NCI-H2227 treated with DMSO at 0.1 percent for 48 hours (cell line): Measurements from ENCODE around the gene NLRP8.
"Not testable (repeated sequence)": the region's sequence is repeated elsewhere in the genome, so short reads cannot be mapped to it uniquely, and the experiment has no call there.

Source experiments
- DNase-seq: peaks from one replicate; lab custom pipeline; 2025; lab: John Stamatoyannopoulos, UW

The NLRP8 gene

GRCh38 chr19:55947532-55947931 lies at the start of gene NLRP8:
Gene NLRP8 (plus strand): TSS chr19:55947832.
- no peak for DNase-seq

- no peak for DNase-seq
Observed at GRCh38 chr19:55898911-55899310, 48.7 kb upstream of the NLRP8 start.

- no peak for DNase-seq
Observed at GRCh38 chr19:55901369-55902079, 46.1 kb upstream of the NLRP8 start.

GRCh38 chr19:55902080-55902751 lies 45.4 kb upstream of the NLRP8 start:
- no peak for DNase-seq

GRCh38 chr19:55907286-55907685 lies 40.3 kb upstream of the NLRP8 start:
- no peak for DNase-seq

- DNase-seq, result no peak
Observed at GRCh38 chr19:55907746-55908145, 39.9 kb upstream of the NLRP8 start.

GRCh38 chr19:55909801-55910200 lies 37.8 kb upstream of the NLRP8 start:
- DNase-seq, result no peak

- DNase-seq, result no peak
Observed at GRCh38 chr19:55912916-55913315, 34.7 kb upstream of the NLRP8 start.

- no peak for DNase-seq
Observed at GRCh38 chr19:55913643-55914268, 33.9 kb upstream of the NLRP8 start.

- no peak for DNase-seq
Observed at GRCh38 chr19:55923556-55923955, 24.1 kb upstream of the NLRP8 start.

- DNase-seq, result no peak
Observed at GRCh38 chr19:55927991-55928390, 19.6 kb upstream of the NLRP8 start.

- DNase-seq, result not testable (repeated sequence)
Observed at GRCh38 chr19:55929258-55929657, 18.4 kb upstream of the NLRP8 start.

GRCh38 chr19:55930996-55931515 lies 16.6 kb upstream of the NLRP8 start:
- DNase-seq, result no peak

- no peak for DNase-seq
Observed at GRCh38 chr19:55931936-55932386, 15.7 kb upstream of the NLRP8 start, which contains the start of gene NLRP13. Gene NLRP13 (minus strand): TSS chr19:55932336. CDS start chr19:55932311, 25 bp downstream.

- DNase-seq, result no peak
Observed at GRCh38 chr19:55935206-55935605, 12.4 kb upstream of the NLRP8 start.

- no peak for DNase-seq
Observed at GRCh38 chr19:55939206-55939605, 8.4 kb upstream of the NLRP8 start.

- no peak for DNase-seq
Observed at GRCh38 chr19:55940306-55940705, 7.3 kb upstream of the NLRP8 start.

- DNase-seq, result not testable (repeated sequence)
Observed at GRCh38 chr19:55950566-55950965, 2.9 kb downstream of the NLRP8 start.

GRCh38 chr19:55956431-55956830 lies 8.8 kb downstream of the NLRP8 start:
- DNase-seq, result no peak

- DNase-seq, result no peak
Observed at GRCh38 chr19:55958356-55958755, 10.7 kb downstream of the NLRP8 start.

GRCh38 chr19:55959996-55960675 lies 12.5 kb downstream of the NLRP8 start:
- no peak for DNase-seq

- no peak for DNase-seq
Observed at GRCh38 chr19:55962186-55962585, 14.6 kb downstream of the NLRP8 start.
